AG04449 (cell line): ENCODE results near the gene PLEKHM3.
"Not testable (repeated sequence)": the region's sequence is repeated elsewhere in the genome, so short reads cannot be mapped to it uniquely, and the experiment has no call there.

ENCODE experiments used
- CTCF ChIA-PET: fragments of 350-600 bp; formaldehyde crosslinking; extraction: SDS; loops from one replicate; lab custom pipeline; 2021; ENCODE audit warnings: antibody characterized with exemption; lab: Yijun Ruan, JAX
- POLR2A ChIA-PET: fragments of 400-600, 350-600 bp; formaldehyde crosslinking; extraction: SDS; loops from one replicate; lab custom pipeline; 2020; ENCODE audit warnings: antibody characterized with exemption, inconsistent platforms; lab: Yijun Ruan, JAX
- DNase-seq: peaks from one replicate; pipeline ENCODE4 v3.0.0-alpha.2; 2010; ENCODE audit warnings: low read depth, low spot score
- H3K4me3 ChIP-seq: 2 replicates; pipeline ENCODE4 v1.5.1; 2011; ENCODE audit warnings: low read depth, mild to moderate bottlenecking, control low read depth, low read length
- TF ChIP-seq, protein P1 (sequence below): IDR thresholded peaks from one replicate; pipeline ENCODE4 v1.5.1; 2011; ENCODE audit warnings: mild to moderate bottlenecking, moderate library complexity, low read length, control low read depth, inconsistent platforms; ENCODE audit not compliant: insufficient read depth; ENCODE audit errors: missing control alignments

Gene PLEKHM3

DNA sequence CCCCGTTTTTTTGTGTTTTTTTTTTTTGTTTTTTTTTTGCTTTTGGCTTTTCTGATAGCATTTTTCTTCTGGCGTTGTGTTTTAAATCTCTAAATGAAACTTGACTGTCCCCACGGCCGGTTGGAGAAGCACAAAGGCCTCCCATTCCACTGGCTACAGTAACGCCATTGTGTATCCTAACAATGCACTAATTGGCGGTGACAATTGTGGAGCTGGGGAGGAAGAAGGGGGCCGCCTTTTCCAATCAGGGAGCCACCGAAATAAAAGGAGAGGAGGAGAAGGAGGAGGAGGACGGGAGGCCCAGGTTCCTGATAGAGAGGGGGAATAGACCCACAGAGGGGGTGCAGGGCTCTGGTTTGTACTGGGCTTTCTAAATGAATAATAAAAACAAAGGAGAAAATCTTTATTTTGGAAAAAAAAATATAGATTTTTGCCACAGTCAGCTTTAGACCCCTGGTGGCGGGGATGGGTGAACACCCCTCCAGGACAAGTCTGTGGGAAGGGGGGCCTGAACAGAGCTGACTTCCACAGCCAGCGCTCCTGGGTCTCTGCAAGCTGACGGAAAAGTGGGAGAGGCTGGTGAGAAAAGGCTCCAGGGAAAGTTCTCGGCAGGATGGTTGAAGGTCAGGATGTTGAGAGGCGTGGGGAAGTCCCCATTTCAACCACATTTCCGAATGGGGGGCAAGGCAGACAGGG, 212.0 kb downstream of the PLEKHM3 start:
- TF ChIP-seq, protein P1, sequence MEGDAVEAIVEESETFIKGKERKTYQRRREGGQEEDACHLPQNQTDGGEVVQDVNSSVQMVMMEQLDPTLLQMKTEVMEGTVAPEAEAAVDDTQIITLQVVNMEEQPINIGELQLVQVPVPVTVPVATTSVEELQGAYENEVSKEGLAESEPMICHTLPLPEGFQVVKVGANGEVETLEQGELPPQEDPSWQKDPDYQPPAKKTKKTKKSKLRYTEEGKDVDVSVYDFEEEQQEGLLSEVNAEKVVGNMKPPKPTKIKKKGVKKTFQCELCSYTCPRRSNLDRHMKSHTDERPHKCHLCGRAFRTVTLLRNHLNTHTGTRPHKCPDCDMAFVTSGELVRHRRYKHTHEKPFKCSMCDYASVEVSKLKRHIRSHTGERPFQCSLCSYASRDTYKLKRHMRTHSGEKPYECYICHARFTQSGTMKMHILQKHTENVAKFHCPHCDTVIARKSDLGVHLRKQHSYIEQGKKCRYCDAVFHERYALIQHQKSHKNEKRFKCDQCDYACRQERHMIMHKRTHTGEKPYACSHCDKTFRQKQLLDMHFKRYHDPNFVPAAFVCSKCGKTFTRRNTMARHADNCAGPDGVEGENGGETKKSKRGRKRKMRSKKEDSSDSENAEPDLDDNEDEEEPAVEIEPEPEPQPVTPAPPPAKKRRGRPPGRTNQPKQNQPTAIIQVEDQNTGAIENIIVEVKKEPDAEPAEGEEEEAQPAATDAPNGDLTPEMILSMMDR: no peak
- H3K4me3 ChIP-seq: no peak overlapping the region
- DNase-seq: no peak
- ChIA-PET POLR2A (no interaction called here), CTCF (interaction anchor here (0.9 to 1.6 kb wide), 2 partner anchors 8 to 15 kb away, joined by 3 read pairs; no protein-coding TSS in a partner anchor)

DNA sequence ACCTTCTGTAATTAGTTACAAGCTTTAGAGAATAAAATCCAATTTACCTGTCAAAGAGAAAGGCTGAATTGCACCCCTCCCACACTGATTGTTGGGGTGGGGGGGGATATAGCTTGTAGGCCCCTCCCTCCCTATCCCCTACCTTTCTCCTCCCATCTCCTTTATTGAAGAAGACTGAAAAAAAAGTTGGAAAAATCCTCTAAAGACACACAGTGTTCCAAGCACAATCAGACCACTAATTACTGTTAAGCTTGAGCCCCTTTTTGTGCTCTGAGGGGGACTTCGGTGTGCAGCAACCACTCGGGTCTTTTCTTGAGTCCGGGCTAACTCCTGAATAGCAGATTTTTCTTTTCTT, 212.6 kb downstream of the PLEKHM3 start:
- H3K4me3 ChIP-seq: no peak overlapping the region
- ChIA-PET POLR2A (no interaction called here), CTCF (interaction anchor here (0.6 kb wide), 1 partner anchor 34 kb away, joined by 3 read pairs; no protein-coding TSS in a partner anchor)
- TF ChIP-seq, protein P1: no peak
- no peak for DNase-seq

DNA sequence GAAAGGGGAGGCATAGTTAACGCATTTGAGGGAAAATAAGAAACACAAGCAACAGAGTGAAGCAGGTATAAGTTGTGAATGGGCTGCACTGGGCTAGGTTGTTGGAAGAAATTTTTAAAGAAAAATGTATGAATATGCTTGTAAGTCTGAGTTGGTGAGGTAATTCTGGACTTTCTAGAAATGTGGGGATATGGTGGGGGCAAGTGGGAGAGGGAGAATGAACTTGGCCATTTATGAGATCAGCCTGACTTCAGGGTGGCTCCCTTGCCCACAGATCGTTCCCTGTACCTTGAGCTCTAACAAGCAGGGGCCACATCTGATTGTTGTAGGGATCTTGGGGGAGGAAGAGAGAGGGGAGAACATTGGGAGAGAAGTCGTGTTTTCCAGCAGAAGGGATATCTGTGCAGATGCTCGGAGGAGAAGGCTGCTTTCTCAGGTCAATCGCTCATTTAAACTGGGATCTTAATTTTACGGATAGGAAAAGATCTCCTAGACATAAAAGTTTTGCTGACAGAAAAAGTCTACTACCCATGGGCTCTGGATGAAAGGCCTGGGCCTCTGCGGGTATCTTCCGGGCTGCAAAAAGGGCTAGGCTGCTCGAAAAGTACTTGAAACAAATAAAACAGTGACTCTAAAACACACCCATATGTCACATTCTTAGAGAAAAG, 213.1 kb downstream of the PLEKHM3 start:
- ChIA-PET POLR2A (no interaction called here), CTCF (interaction anchor here (0.6 kb wide), 1 partner anchor 34 kb away, joined by 3 read pairs; no protein-coding TSS in a partner anchor)
- DNase-seq: no peak
- no peak overlapping the region for H3K4me3 ChIP-seq
- TF ChIP-seq, protein P1: no peak

DNA sequence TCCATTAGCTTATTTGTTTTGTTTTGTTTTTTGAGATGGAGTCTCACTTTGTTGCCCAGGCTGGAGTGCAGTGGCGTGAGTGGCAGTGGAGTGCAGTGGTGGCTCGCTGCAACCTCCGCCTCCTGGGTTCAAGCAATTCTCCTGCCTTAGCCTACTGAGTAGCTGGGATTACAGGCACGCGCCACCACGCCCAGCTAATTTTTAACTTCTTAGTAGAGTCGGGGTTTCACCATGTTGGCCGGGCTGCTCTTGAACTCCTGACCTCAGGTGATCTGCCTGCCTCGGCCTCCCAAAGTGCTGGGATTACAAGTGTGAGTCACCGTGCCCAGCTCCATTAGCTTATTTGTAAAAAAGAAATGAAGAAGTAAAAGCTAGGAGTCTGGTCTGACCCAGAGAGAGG, 213.7 kb downstream of the PLEKHM3 start:
- CTCF ChIA-PET: not testable (repeated sequence)

DNA sequence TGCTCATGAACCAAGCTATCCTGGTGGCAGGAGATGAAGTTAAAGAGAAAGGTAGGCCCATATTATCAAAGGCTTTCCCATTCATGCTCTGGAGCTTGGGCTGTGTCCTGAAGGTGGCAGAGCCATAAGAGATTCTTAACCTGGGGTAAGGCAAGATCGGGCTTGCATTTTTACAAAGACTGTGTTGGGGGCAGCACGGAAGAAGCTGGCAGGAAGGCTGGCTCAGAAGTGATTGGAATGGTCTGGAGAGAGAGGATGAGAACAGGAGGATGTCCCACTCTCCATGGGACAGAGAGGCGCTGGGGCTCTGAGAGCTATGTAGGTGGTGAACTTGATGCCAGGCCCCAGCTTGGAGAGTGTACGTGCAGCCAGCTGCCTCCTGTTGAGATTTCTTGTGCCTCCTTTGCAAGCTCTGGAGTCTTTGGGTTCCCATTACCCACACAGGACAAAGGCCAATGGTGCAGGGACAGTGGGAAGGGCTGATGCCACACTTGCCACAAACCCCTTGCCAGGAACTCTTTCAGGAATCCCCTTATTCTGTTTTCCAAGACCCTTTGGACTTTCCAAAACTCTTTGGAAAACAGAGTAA, 215.0 kb downstream of the PLEKHM3 start:
- TF ChIP-seq, protein P1: no peak
- ChIA-PET CTCF (no interaction called here), POLR2A (no interaction called here)
- no peak for DNase-seq
- no peak overlapping the region for H3K4me3 ChIP-seq

More for the DNA sequence above, 213.7 kb downstream of the PLEKHM3 start:
- POLR2A ChIA-PET, H3K4me3 ChIP-seq, DNase-seq: not testable (repeated sequence)

DNA sequence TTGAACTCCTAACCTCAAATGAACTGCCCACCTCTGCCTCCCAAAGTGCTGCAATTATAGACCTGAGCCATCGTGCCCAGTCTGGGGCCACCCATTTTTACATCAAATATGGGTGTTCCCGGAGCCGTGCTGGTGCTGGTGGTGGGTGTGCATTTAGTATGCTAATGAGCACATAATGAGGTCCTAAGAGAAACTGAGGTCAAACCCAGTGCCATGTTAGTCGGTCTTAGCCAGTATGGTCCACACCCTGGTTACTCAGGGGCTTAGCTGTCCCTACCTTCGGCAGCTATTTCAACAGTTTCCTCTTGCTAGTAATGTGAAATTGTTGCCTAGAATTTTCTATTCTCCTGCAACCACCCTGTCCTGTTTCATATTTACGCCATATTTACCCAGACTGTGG, 217.2 kb downstream of the PLEKHM3 start:
- CTCF ChIA-PET: no interaction called here
- TF ChIP-seq, protein P1: no peak
- no peak overlapping the region for H3K4me3 ChIP-seq
- POLR2A ChIA-PET: no interaction called here
- no peak for DNase-seq
